H54 (cell line): ENCODE measurements around the gene MRPL58.
"Not testable (repeated sequence)": the region's sequence is repeated elsewhere in the genome, so short reads cannot be mapped to it uniquely, and the experiment has no call there.

Source experiments
- DNase-seq: peaks from one replicate; pipeline ENCODE4 v3.0.0; 2011; ENCODE audit warnings: low spot score, mixed read lengths; ENCODE audit not compliant: insufficient read length
- FAIRE-seq: peaks from 3 replicates; lab custom pipeline; 2011; peaks lifted over from hg19 to GRCh38; lab: Jason Lieb, UNC
- POLR2A ChIP-seq: IDR thresholded peaks from 2 replicates; pipeline ENCODE4 v1.6.1; 2011; ENCODE audit warnings: low read depth, mild to moderate bottlenecking, low read length

The MRPL58 gene

DNA sequence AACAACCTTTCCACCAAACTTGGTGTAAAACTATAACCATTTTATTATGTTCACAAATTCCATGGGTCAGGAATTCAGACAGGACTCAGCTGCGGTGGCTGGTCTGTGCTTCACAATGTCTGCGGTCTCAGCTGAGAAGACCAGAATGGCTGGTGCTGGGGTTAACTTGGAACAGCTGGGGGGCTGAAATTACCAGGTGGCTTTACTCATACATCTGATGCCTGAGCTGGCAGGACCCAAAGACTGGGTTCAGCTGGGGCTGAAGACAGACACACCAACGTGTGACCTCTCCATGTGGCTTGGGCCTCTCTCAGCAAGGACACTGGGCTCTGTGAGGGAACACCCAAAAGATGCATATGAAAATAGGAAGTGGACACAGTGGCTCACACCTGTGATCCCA lies 34.2 kb upstream of the MRPL58 start:
- no peak for FAIRE-seq
- no peak for TF ChIP-seq POLR2A

DNA sequence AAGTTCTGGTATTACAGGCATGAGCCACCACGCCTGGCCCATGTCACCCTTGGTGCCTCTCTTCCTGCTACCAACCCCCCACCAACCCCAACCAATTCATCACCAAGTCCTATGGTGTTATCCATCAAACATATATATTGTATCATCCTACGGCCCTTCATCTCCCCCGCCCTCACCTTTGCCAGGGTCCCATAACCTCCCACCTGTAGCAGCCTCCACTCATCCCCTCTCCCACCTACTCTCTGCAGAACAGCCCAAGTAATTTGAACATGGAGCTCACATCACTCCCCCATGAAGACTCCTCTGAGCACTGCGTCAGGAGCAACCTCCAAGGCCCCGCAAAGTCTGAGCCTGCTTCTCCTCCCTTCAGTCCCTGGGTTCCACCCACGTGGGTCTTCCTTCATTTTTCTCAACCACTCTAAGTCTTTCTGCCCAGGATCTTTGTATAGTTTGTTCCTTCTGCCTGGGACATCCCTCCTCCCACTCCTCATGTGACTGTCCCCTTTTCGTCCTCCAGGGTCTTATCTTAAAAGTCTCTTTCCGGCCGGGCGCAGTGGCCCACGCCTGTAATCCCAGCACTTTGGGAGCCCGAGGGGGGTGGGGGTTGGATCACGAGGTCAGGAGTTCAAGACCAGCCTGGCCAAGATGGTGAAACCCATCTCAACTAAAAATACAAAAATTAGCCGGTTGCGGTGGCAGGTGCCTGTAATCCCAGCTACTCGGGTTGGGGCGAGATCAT lies 32.9 kb upstream of the MRPL58 start:
- TF ChIP-seq POLR2A, result no peak
- FAIRE-seq (no peak), DNase-seq (no peak)

More for the DNA sequence above, 34.2 kb upstream of the MRPL58 start:
- DNase-seq, result no peak

DNA sequence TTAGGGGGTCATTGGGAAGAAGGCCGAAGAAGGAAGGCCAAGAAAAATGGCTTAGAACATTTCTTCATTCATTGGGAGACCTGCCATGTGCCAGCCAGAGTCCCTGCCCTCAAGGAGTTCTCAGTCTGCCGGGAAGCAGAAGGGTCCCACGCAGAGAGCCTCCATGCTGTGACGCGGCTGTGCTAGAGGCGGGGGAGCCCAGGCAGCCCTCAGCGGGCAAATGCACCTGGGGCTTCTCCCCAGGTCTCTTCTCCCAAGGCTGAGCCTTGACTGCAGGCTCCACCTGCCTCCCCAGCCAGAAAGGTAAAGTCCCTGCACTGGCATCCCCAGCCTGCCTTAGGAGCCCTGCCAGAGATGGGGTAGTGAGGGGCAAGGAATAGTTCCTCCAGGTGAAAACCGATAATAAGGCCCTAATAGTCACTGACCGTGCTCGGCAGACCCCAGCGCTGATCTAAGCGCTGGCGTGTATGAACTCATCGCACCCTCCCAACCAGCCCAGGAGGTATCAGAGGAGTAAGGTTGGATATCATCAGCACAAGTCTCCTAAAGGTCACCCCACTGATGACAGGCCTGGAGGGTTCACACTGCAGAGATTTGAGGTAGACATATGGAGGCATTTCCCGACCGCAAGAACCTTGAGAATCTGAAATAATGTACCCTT lies 31.0 kb upstream of the MRPL58 start:
- no peak for TF ChIP-seq POLR2A
- FAIRE-seq (no peak), DNase-seq (no peak)

DNA sequence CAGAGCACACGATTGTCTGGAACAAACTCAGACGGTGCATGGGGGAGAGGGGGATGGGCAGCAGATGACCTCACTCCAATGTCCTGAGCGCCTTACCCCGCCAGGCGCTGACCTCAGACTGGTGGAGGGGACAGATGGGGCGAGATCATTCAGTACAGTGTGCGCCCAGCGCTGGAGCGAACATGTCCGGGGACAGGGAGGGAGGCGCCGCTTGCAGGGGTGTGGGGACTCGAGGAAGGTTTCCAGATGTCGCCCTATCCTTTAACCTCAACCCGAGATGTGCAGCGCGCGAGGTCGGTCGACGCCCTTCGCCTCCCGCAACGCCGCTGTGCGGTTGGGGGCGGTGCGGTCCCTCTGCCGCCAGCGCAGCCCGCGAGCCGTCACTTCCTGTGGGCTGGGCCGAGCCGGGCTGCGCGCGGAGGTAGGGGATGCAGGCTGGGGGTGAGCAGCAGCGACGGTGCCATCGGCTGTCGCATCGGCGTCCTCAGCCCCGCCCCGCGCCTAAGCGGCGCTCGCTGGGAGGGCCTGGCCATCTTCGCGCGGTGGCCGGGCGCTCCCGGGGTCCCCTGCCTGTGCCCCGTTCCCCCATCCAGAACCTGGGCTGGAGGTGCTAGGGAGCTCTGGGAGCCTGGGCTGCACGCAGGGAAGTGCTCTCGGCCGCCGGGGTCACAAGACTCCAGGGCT lies 30.3 kb upstream of the MRPL58 start:
- TF ChIP-seq POLR2A, result peak; percentile 94
- FAIRE-seq (no peak), DNase-seq (peak; percentile 78)

GRCh38 chr17:74982663-74983313 lies 29.7 kb upstream of the MRPL58 start:
- not testable (repeated sequence) for FAIRE-seq

DNA sequence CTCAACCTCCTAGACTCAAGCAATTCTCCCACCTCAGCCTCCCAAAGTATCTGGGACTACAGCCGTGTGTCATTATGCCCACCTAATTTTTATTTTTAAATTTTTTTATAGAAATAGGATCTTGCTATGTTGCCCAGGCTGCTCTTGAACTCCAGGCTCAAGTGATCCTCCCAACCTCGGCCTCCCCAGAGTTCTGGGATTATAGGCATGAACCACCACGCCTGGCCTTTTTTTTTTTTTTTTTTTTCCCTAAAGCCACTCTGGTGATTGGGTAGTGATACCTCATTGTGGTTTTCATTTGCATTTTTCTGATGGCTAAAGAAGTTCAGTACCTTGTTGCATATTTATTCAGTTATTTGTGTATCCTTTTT lies 26.3 kb upstream of the MRPL58 start:
- FAIRE-seq, result no peak
- no peak for TF ChIP-seq POLR2A

More at GRCh38 chr17:74982663-74983313, 29.7 kb upstream of the MRPL58 start:
- DNase-seq, result not testable (repeated sequence)

DNA sequence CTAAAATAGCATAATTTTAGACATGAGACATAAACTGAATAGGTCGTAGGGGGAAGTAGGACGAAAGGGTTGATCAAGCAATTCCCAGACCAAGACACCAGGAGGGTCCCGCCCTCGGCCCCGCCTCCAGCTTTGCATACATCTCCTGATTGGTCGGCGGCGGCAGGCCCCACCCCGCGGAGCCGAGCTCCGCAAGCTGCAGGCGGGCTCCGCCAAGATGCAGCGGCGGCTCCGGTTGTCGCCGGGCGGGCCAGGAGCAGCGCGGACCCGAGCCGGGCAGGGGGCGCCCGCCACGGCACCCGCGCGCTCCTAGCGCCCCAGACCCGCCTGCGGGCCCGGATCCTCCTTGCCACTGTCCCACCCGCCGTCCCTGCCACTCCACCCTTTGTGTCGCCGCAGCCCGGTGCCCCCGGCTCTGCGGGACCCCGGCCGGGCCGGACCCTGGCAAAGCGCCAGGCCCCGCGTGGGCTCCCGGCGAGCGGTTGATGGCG lies 25.0 kb upstream of the MRPL58 start, which contains the start of gene CDR2L:
TSS of gene CDR2L (plus strand) at position 215 of the 491 bp plus-strand sequence. CDS start 412 bp downstream, outside the sequence.
- FAIRE-seq (no peak), DNase-seq (peak; percentile 99)
- peak; percentile 95 for TF ChIP-seq POLR2A

More for the DNA sequence above, 26.3 kb upstream of the MRPL58 start:
- DNase-seq, result no peak

DNA sequence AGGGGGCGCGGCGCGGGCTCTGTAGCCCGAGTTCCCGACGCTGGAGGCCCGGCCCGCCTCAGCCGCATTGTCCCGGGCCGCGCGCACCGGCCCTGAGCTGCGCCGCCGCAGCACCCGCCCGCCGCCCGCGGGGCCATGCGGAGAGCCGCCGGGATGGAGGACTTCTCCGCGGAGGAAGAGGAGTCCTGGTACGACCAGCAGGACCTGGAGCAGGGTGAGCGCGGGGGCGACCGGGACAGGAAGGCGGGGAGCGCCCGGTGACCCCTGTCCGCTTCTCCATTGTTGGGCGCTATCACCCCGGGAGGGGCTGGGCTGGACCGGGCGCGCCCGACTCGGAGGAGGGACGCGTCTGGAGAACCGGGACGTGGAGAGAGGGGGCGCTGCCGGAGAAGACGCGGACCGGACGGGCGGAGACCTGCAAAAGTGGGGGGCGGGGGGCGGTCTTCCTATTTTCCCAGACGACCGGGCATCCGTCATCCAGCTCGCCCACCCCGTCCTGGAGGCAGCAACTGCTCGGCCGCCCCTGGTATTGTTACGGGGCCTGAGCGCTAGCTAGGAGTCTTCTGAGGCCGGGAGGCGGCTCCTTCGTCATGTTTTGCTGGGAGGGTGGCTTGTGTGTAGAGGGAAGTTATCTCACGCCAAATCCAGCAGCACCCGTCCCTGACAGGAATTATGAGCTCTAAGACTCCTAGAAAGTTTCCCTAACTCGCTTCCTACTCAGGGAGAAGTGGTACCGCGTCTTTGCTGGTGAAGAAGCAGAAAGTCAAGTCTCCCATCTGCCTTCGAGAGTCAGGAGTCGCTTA lies 24.4 kb upstream of the MRPL58 start:
- DNase-seq (no peak), FAIRE-seq (no peak)
- TF ChIP-seq POLR2A, result peak; percentile 40; the same call in 1 of the 2 replicates

DNA sequence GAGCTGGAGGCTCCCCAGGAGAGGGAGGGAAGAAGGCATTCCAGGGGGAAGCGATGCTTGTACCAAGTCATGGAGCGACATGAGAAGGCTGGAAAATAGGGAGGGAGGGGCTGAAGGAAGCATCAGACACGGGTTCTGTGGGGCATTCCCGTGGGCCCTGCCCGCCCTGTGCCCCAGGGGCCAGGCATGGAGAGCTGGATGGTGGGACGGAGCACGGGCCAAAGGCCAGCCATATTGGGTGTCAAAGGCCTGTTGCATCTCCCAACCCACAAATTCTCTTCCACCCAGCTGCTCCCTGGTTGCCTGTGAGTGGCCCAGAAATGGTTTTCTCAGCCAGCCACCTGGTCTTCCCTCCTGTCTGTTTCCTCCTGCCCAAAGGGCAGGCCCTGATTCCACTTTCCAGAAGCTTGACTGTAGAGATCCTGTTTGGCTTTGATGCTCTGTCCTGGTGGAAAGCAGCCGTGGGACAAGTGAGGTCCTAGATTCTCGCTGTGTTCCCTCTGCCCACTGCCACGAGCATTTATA lies 21.8 kb upstream of the MRPL58 start:
- DNase-seq, result no peak
- FAIRE-seq, result no peak
- TF ChIP-seq POLR2A, result no peak

- no peak for TF ChIP-seq POLR2A
- DNase-seq (no peak), FAIRE-seq (no peak)
Observed at GRCh38 chr17:74992223-74992622, 20.2 kb upstream of the MRPL58 start.

DNA sequence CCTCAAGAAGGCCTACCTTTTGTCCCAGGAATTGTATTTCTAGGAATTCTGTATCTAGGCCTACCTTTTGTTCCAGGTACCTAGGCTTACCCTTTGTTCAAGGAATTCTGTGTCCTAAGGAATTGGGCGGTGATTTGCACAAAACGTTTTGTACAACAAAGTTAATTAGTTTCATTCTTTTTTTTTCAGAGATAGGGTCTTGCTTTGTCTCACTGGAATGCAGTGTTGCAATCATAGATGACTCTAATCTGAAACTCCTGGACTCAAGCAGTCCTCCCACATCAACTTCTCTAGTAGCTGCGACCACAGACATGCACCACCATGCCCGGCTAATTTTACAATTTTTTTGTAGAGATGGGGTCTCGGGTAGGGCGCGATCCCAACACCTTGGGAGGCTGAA lies 18.0 kb upstream of the MRPL58 start:
- FAIRE-seq (no peak), DNase-seq (no peak)
- no peak for TF ChIP-seq POLR2A

- no peak for TF ChIP-seq POLR2A
- DNase-seq, result no peak
- no peak for FAIRE-seq
Observed at GRCh38 chr17:74995847-74996246, 16.6 kb upstream of the MRPL58 start.
